OCI-LY7 (cell line): ENCODE results near the gene PRKCA.

Experiments used
- EZH2phosphoT487 ChIP-seq: fragments of 200-600 bp; sonication (generic); IDR thresholded peaks from 2 replicates; pipeline ENCODE4 v1.6.1; 2018; ENCODE audit warnings: low read depth, borderline replicate concordance, mild to moderate bottlenecking, mixed run types, antibody characterized with exemption, low read length, moderate library complexity, mixed read lengths
- TF ChIP-seq, protein P1 (sequence below): fragments of 200-600 bp; sonication (generic); conservative IDR thresholded peaks from 2 replicates; pipeline ENCODE4 v1.5.1; 2014; ENCODE audit warnings: mild to moderate bottlenecking, antibody characterized with exemption, low read length, moderate library complexity, mixed read lengths

DNA sequence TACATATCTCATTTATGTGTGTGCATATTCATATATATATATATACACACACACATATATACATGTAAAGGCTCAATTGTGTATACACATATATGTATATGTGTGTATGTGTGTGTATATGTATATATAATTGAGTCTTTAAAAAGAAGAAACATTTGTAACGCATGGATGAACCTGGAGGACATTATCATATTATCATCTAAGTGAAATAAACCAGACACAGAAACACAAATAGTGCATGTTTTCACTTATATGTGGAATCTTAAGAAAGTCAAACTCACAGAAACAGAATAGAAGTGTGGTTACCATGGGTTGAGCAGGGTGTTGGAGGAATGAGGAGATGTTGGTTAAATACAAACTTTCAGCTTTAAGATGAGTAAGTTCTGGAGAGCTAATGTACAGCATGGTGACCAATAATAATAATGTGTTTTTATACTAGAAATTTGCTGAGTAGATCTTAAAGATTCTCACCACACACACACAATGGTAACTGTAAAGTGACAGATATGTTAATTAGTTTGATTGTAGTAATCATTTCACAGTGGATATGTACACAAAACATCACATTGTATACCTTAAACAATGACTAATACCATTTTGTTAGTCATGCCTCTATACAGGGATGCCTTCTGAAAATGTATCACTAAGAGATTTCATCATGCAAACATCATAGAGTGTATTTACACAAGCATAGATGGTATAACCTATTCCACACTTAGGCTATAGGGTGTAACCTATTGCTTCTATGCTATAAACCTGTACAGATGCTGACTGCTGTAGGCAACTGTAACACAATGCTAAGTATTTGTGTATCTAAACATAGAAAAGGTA lies 399.9 kb downstream of the PRKCA start:
- TF ChIP-seq, protein P1, sequence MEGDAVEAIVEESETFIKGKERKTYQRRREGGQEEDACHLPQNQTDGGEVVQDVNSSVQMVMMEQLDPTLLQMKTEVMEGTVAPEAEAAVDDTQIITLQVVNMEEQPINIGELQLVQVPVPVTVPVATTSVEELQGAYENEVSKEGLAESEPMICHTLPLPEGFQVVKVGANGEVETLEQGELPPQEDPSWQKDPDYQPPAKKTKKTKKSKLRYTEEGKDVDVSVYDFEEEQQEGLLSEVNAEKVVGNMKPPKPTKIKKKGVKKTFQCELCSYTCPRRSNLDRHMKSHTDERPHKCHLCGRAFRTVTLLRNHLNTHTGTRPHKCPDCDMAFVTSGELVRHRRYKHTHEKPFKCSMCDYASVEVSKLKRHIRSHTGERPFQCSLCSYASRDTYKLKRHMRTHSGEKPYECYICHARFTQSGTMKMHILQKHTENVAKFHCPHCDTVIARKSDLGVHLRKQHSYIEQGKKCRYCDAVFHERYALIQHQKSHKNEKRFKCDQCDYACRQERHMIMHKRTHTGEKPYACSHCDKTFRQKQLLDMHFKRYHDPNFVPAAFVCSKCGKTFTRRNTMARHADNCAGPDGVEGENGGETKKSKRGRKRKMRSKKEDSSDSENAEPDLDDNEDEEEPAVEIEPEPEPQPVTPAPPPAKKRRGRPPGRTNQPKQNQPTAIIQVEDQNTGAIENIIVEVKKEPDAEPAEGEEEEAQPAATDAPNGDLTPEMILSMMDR = no peak
- no peak for TF ChIP-seq EZH2phosphoT487
